ENCODE measurements around the gene MAP10.

The MAP10 gene

GRCh38 chr1:232822530-232822929, 17.3 kb downstream of the MAP10 start:
- no peak for TF ChIP-seq CTCF (conservative IDR thresholded peaks at IDR 0.05)

GRCh38 chr1:232826318-232826717, 21.1 kb downstream of the MAP10 start:
- TF ChIP-seq CTCF (conservative IDR thresholded peaks at IDR 0.05) = no peak
- no peak overlapping the region for H3K27ac ChIP-seq

More at GRCh38 chr1:232822530-232822929, 17.3 kb downstream of the MAP10 start:
- H3K27ac ChIP-seq = no peak overlapping the region

- TF ChIP-seq CTCF (conservative IDR thresholded peaks at IDR 0.05) = no peak
- H3K27ac ChIP-seq = no peak overlapping the region
Measured at GRCh38 chr1:232830661-232831060, 25.4 kb downstream of the MAP10 start.

GRCh38 chr1:232831895-232832294, 26.7 kb downstream of the MAP10 start:
- no peak for TF ChIP-seq CTCF (conservative IDR thresholded peaks at IDR 0.05)

GRCh38 chr1:232834066-232834465, 28.9 kb downstream of the MAP10 start:
- no peak for TF ChIP-seq CTCF (conservative IDR thresholded peaks at IDR 0.05)
- no peak overlapping the region for H3K27ac ChIP-seq

More at GRCh38 chr1:232831895-232832294, 26.7 kb downstream of the MAP10 start:
- H3K27ac ChIP-seq = no peak overlapping the region

- H3K27ac ChIP-seq = no peak overlapping the region
- no peak for TF ChIP-seq CTCF (conservative IDR thresholded peaks at IDR 0.05)
Measured at GRCh38 chr1:232835166-232835565, 29.9 kb downstream of the MAP10 start.

GRCh38 chr1:232837087-232837486, 31.9 kb downstream of the MAP10 start:
- H3K27ac ChIP-seq = no peak overlapping the region
- TF ChIP-seq CTCF (conservative IDR thresholded peaks at IDR 0.05) = no peak

Measured in VCaP (cell line).